Measurements from ENCODE around the gene ZNF845.

- peak; percentile 43 for TF ChIP-seq POLR2A (IDR thresholded peaks at IDR 0.05; ENCODE audit: low read depth, low read length)
- no peak for TF ChIP-seq FOS (IDR thresholded peaks at IDR 0.05; ENCODE audit: borderline replicate concordance, insufficient read depth, low read length)
- TF ChIP-seq, protein P1, sequence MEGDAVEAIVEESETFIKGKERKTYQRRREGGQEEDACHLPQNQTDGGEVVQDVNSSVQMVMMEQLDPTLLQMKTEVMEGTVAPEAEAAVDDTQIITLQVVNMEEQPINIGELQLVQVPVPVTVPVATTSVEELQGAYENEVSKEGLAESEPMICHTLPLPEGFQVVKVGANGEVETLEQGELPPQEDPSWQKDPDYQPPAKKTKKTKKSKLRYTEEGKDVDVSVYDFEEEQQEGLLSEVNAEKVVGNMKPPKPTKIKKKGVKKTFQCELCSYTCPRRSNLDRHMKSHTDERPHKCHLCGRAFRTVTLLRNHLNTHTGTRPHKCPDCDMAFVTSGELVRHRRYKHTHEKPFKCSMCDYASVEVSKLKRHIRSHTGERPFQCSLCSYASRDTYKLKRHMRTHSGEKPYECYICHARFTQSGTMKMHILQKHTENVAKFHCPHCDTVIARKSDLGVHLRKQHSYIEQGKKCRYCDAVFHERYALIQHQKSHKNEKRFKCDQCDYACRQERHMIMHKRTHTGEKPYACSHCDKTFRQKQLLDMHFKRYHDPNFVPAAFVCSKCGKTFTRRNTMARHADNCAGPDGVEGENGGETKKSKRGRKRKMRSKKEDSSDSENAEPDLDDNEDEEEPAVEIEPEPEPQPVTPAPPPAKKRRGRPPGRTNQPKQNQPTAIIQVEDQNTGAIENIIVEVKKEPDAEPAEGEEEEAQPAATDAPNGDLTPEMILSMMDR (IDR thresholded peaks at IDR 0.05; ENCODE audit: extremely low read depth in 1 of 2, insufficient read depth in 1 of 2, low read depth in 1 of 2, low read length in 2 of 2), result peak in 1 of 2 donors; percentile 16
- TF ChIP-seq MAX (IDR thresholded peaks at IDR 0.05; ENCODE audit: insufficient read depth, insufficient read length), result no peak
Measured at GRCh38 chr19:53365134-53365898, 31.8 kb downstream of the ZNF845 start, which contains the start of gene ZNF525.

Data from endothelial cell of umbilical vein (primary cell).